Measurements from ENCODE around the gene MASP1. TPM values are rescaled to one million over a fixed set of nuclear protein-coding genes. Genes with fewer than 3 reads are reported as not detected.

MASP1 gene
- total RNA-seq, result 0.23 TPM in 1 of 2 replicates, not detected in the other

GRCh38 chr3:187291512-187292132 lies at the start of gene MASP1:
MASP1 (minus strand) TSS chr3:187291737; CDS start chr3:187291632, 105 bp downstream.

GRCh38 chr3:187197335-187197649 lies 94.2 kb downstream of the MASP1 start, which contains the start of gene RTP1:
RTP1 (plus strand) TSS chr3:187197486; CDS start chr3:187197516, 30 bp downstream.

Other genes starting within 250 kb of the MASP1 start
- gene RPL39L, start 152.2 kb downstream of the MASP1 start, total RNA-seq, result 60.1 and 74.9 TPM in 2 replicates
- not detected in 2 replicates for gene RTP1, start 94.3 kb downstream of the MASP1 start, total RNA-seq
- gene RTP4, start 76.6 kb upstream of the MASP1 start, total RNA-seq, result 0.47 TPM in 1 of 2 replicates, not detected in the other